HG03025 (cell line): ENCODE data around the gene EPG5.
"Not testable (repeated sequence)": the region's sequence is repeated elsewhere in the genome, so short reads cannot be mapped to it uniquely, and the experiment has no call there.

Experiments used
- ATAC-seq: cut with Tn5 transposase; IDR thresholded peaks from one replicate; pipeline ENCODE4 v1.9.1; 2021; ENCODE audit warnings: mild to moderate bottlenecking, moderate library complexity; ENCODE audit not compliant: unreplicated experiment, low FRiP score

Gene EPG5

GRCh38 chr18:45821711-45822110, 145.4 kb downstream of the EPG5 start:
- ATAC-seq, result no peak

DNA sequence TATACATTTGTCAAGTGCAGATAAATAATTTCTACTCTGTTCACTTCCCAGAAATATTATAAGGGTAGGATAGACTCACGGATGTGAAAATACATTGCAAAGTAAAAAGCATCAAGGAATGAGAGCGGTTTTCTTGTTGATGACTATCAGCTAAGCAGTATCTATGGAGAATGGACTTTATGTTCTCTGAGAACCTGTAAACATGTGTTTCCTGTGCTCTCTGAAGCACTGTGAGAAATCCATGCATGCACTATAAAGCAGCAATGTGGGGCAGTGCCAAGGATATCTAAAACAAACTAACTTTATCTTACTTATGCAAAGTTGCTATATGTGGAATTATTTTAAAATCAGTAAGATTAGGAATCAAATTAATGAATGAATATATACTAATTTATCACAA, 146.1 kb downstream of the EPG5 start:
- no peak for ATAC-seq

DNA sequence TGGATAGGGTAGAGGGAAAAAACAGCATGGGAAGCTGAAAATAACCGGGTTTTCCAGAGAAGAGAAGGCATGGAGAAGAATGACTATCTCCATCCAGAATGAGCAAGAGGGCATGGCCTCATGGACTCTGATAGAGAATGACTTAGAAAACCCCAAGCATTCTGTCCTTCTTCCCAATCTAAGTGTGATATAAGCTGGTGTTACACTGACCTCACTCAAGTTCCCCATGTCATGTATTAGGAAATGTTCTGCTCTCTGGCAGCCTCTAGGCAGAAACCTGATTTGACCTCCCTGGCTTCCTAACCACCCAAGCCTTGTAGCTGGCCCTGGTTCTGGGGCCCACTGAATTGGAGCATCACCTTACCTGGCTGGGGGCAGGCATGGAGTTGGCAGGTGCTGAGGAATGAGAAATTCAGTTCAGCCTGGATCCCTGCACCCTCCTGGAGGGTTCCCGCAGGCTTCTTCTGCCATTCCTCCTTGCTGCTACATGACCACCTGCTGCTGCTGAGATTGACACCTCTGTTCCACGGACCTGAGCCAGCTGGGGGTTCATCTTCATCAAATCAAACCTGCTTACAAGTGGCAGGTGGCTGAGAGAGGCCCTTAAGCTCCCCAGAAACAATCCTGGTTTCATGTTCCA, 146.9 kb downstream of the EPG5 start:
- no peak for ATAC-seq

DNA sequence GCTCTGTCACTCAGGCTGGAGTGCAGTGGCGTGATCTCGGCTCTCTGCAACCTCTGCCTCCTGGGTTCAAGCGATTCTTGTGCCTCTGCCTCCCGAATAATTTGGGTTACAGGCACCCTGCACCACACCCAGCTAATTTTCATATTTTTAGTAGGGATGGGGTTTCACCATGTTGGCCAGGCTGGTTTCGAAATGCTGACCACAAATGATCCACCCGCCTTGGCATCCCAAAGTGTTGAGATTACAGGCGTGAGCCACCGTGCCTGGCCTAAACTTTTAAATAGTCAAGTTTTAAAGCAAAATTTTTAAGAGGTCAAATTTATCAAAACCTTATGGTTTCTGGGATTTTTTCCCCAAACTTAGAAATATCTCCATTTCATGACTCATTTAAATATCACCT, 148.4 kb downstream of the EPG5 start:
- not testable (repeated sequence) for ATAC-seq

GRCh38 chr18:45817543-45817942, 149.6 kb downstream of the EPG5 start:
- ATAC-seq, result no peak

DNA sequence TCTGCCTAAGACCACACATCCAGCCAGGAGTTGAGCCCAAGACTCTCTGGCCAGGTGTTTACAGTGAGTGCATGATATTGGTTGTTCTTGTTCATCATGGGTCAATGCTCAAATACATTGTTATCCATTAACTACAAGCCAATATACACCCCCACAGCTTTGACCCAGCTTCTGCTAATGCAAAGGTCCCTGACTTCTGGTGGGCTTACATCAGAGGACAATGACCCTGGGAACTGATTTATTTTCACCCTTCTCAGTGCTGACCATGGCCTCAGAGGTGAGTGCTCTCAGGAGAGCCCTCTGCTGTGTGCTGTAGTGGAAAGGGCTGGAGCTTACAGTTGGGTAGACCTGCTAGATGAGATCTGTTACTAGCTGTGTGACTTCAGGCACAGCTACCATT, 152.4 kb downstream of the EPG5 start:
- ATAC-seq, result not testable (repeated sequence)

GRCh38 chr18:45807144-45807543, 160.0 kb downstream of the EPG5 start:
- ATAC-seq, result not testable (repeated sequence)

GRCh38 chr18:45806226-45806625, 160.9 kb downstream of the EPG5 start:
- ATAC-seq, result no peak

GRCh38 chr18:45805551-45805950, 161.6 kb downstream of the EPG5 start:
- no peak for ATAC-seq

GRCh38 chr18:45802814-45803492, 164.2 kb downstream of the EPG5 start:
- ATAC-seq, result no peak

GRCh38 chr18:45801416-45802004, 165.6 kb downstream of the EPG5 start:
- no peak for ATAC-seq
